Mesothelial cell of epicardium (in vitro differentiated cells): Measurements from ENCODE around the gene NR4A1. TPM values are rescaled to one million over a fixed set of nuclear protein-coding genes. Genes with fewer than 3 reads are reported as not detected.

Source experiments
- DNase-seq, 2 experiments: peaks; one replicate each; pipeline ENCODE4 v3.0.0; 2021; ENCODE audit warnings: low spot score in 2 of 2; ENCODE audit not compliant: unreplicated experiment in 2 of 2
- H3K27ac Mint-ChIP-seq: 2 replicates; pipeline ENCODE4 v1.8.0; 2021; ENCODE audit warnings: mixed read lengths
- H3K27me3 Mint-ChIP-seq: 2 replicates; pipeline ENCODE4 v1.8.0; 2021; ENCODE audit warnings: low read depth, mixed read lengths
- H3K36me3 Mint-ChIP-seq: 2 replicates; pipeline ENCODE4 v1.8.0; 2021; ENCODE audit warnings: mixed read lengths
- H3K4me1 Mint-ChIP-seq: 2 replicates; pipeline ENCODE4 v1.8.0; 2021; ENCODE audit warnings: mixed read lengths
- H3K4me3 Mint-ChIP-seq: 2 replicates; pipeline ENCODE4 v1.8.0; 2021; ENCODE audit warnings: mild to moderate bottlenecking, moderate library complexity, mixed read lengths
- H3K9me3 Mint-ChIP-seq: 2 replicates; pipeline ENCODE4 v1.8.0; 2021; ENCODE audit warnings: mixed read lengths
- CTCF ChIP-seq: fragments of 200-600 bp; sonication (generic); IDR thresholded peaks from one replicate; pipeline ENCODE4 v1.5.0; 2021; ENCODE audit warnings: antibody characterized with exemption; ENCODE audit not compliant: unreplicated experiment
- total RNA-seq: library from RNA; stranded (reverse); gene quantifications from 3 replicates; pipeline ENCODE4 v1.2.1, GENCODE V29; 2021

Gene NR4A1
- total RNA-seq, 1 donor from 2014 or later: 141 TPM

GRCh38 chr12:52083638-52083996 is 32.4 kb downstream of the NR4A1 start:
- H3K9me3 Mint-ChIP-seq: no peaks in the 10 kb centered on the region
- H3K4me1 Mint-ChIP-seq: peaks cover 6% of the 10 kb centered on the region
- no peak for DNase-seq
- H3K27ac Mint-ChIP-seq: no peak overlapping the region
- H3K4me3 Mint-ChIP-seq: no peak overlapping the region
- peaks cover 3% of the 10 kb centered on the region for H3K36me3 Mint-ChIP-seq
- no peak for TF ChIP-seq CTCF
- peaks cover 34% of the 10 kb centered on the region for H3K27me3 Mint-ChIP-seq

GRCh38 chr12:52084491-52085231 is 33.4 kb downstream of the NR4A1 start:
- Mint-ChIP-seq H3K36me3 (no peaks in the 10 kb centered on the region), H3K9me3 (no peaks in the 10 kb centered on the region), H3K4me1 (peaks cover 6% of the 10 kb centered on the region), H3K4me3 (no peak overlapping the region), H3K27ac (no peak overlapping the region), H3K27me3 (peaks cover 44% of the 10 kb centered on the region)
- TF ChIP-seq CTCF: no peak
- DNase-seq: no peak

GRCh38 chr12:52085682-52086180 is 34.5 kb downstream of the NR4A1 start:
- no peak for TF ChIP-seq CTCF
- no peak overlapping the region for H3K4me3 Mint-ChIP-seq
- H3K9me3 Mint-ChIP-seq: no peaks in the 10 kb centered on the region

GRCh38 chr12:52086366-52086765 is 35.1 kb downstream of the NR4A1 start:
- DNase-seq: no peak
- no peaks in the 10 kb centered on the region for H3K36me3 Mint-ChIP-seq
- H3K4me3 Mint-ChIP-seq: no peak overlapping the region
- H3K9me3 Mint-ChIP-seq: no peaks in the 10 kb centered on the region
- TF ChIP-seq CTCF: no peak
- no peak overlapping the region for H3K27ac Mint-ChIP-seq
- peaks cover 61% of the 10 kb centered on the region for H3K27me3 Mint-ChIP-seq
- H3K4me1 Mint-ChIP-seq: peaks cover 6% of the 10 kb centered on the region

More at GRCh38 chr12:52085682-52086180, 34.5 kb downstream of the NR4A1 start:
- DNase-seq: no peak
- H3K27ac Mint-ChIP-seq: no peak overlapping the region
- no peaks in the 10 kb centered on the region for H3K36me3 Mint-ChIP-seq
- peaks cover 6% of the 10 kb centered on the region for H3K4me1 Mint-ChIP-seq
- H3K27me3 Mint-ChIP-seq: peaks cover 55% of the 10 kb centered on the region

GRCh38 chr12:52086944-52087835 is 35.9 kb downstream of the NR4A1 start:
- Mint-ChIP-seq H3K27ac (no peak overlapping the region), H3K27me3 (peaks cover 69% of the 10 kb centered on the region), H3K36me3 (no peaks in the 10 kb centered on the region), H3K4me3 (no peak overlapping the region), H3K4me1 (peaks cover 2% of the 10 kb centered on the region), H3K9me3 (no peaks in the 10 kb centered on the region)
- DNase-seq: no peak
- no peak for TF ChIP-seq CTCF
